ENCODE results near the gene IFNB1. TPM values are rescaled to one million over a fixed set of nuclear protein-coding genes. Genes with fewer than 3 reads are reported as not detected.

IFNB1 gene
- total RNA-seq, 1 experiment from 2014 or later = not detected

DNA sequence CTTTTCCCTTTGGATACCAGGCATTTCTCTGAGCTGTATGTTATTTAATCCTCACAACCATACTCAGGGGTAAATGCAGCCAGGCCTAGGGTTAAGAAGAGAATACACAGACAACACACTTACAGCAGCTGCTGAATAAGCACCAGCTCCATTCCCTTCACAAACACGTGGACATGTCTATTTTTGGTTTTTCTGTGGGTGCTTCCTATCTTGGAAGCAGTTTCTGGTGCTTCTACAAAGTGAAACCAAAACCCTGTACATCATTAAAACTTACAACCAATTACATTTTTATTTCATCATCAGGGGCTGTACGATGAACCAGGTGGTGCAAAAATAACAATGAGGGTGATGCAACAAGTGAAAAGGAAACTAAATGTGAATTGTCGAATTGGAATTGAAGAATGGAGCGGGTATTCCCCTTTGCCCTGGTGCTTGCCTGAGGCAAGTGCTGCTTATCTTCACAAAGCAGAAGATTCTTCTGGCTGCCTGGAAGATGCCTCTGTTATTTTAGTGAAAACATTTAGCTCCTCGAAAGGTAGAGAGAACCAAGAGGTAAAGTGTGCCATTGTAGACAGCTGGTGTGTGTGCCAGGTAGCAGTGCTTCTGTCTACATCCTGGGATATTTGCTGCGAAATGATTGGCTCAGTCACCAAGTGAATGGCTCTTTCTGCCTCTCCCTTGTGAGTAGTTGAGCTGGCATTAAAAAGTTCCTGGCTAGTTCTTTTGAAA lies 18.6 kb upstream of the IFNB1 start:
- Histone ChIP-seq H3K79me2 (ENCODE audit: insufficient read depth, low read length) (no peaks in the 10 kb centered on the region), H2AFZ (ENCODE audit: low read depth, low read length, poor library complexity, severe bottlenecking) (no peak overlapping the region), H3K4me1 (ENCODE audit: control insufficient read depth in 1 of 2, insufficient read depth in 2 of 2, low read length in 2 of 2) (no peaks in the 10 kb centered on the region), H4K20me1 (ENCODE audit: insufficient read depth) (no peaks in the 10 kb centered on the region), H3K27ac (ENCODE audit: low read depth, low read length) (no peak overlapping the region), H3K4me3 (replicated peaks in 1 of 2; ENCODE audit: low read depth in 1 of 2, low read length in 2 of 2) (no peak overlapping the region), H3K4me2 (ENCODE audit: low read length) (no peak overlapping the region), H3K36me3 (ENCODE audit: control insufficient read depth in 1 of 2, insufficient read depth in 2 of 2, low read length in 2 of 2) (no peaks in the 10 kb centered on the region), H3K27me3 (ENCODE audit: insufficient read depth, low read length) (no peaks in the 10 kb centered on the region), H3K9ac (ENCODE audit: low read length) (no peak overlapping the region), H3K9me2 (ENCODE audit: insufficient read depth) (no peaks in the 10 kb centered on the region), H3K9me3 (ENCODE audit: control insufficient read depth in 1 of 2, insufficient read depth in 1 of 2, low read depth in 1 of 2, low read length in 2 of 2) (no peaks in the 10 kb centered on the region)
- TF ChIP-seq, protein P1, sequence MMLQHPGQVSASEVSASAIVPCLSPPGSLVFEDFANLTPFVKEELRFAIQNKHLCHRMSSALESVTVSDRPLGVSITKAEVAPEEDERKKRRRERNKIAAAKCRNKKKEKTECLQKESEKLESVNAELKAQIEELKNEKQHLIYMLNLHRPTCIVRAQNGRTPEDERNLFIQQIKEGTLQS (IDR thresholded peaks at IDR 0.05) = peak; percentile 45; the same call in 1 of the 2 replicates
- TF ChIP-seq SP1 (IDR thresholded peaks at IDR 0.05; ENCODE audit: low read depth) = no peak
- 0 out of 2 replicates have a peak, but pooled peaks have one; percentile 51 for TF ChIP-seq CEBPB (IDR thresholded peaks at IDR 0.05; ENCODE audit: low read depth)
- no peak for TF ChIP-seq ZFX (IDR thresholded peaks at IDR 0.05)
- TF ChIP-seq ZBTB33 (IDR thresholded peaks at IDR 0.05; ENCODE audit: extremely low read depth, insufficient replicate concordance, low read length) = no peak
- no peak for TF ChIP-seq ELF1 (IDR thresholded peaks at IDR 0.05; ENCODE audit: borderline replicate concordance, low read depth)
- intact Hi-C loops (cut with micrococcal nuclease) = no loop called here
- no TSS peak for BruUV-seq (replicated peaks)
- CTCF ChIA-PET = interaction anchor here (0.7 to 1.6 kb wide), 3 partner anchors 10 to 15 kb away, joined by 3 to 7 read pairs (median 3); no protein-coding TSS in a partner anchor
- RAD21 ChIA-PET (ENCODE audit: low non-redundant PET in 1 of 2, low total read pairs in 2 of 2, uncharacterized antibody in 2 of 2, unreplicated experiment in 2 of 2) = no interaction called here
- POLR2A ChIA-PET = no interaction called here
- no peak for ATAC-seq
- DNase-seq (ENCODE audit: low read depth, low spot score) = no peak

GRCh38 chr9:21095561-21095960 lies 17.8 kb upstream of the IFNB1 start:
- no peak for DNase-seq (ENCODE audit: low read depth, low spot score)
- no TSS peak for BruUV-seq (replicated peaks)
- POLR2A ChIA-PET = no interaction called here
- TF ChIP-seq, protein P1 (IDR thresholded peaks at IDR 0.05) = no peak
- TF ChIP-seq CTCF (IDR thresholded peaks at IDR 0.05 in 2 of 3, conservative IDR thresholded peaks at IDR 0.05 in 1 of 3; ENCODE audit: borderline replicate concordance in 1 of 3, insufficient read depth in 1 of 3, low read depth in 2 of 3, low read length in 2 of 3) = no peak
- TF ChIP-seq CEBPB (IDR thresholded peaks at IDR 0.05; ENCODE audit: low read depth) = no peak
- TF ChIP-seq REST (IDR thresholded peaks at IDR 0.05; ENCODE audit: low read depth) = no peak
- no peak for TF ChIP-seq YY1 (IDR thresholded peaks at IDR 0.05; ENCODE audit: extremely low read depth, insufficient replicate concordance, low read depth, low read length)
- no peak for TF ChIP-seq ZFX (IDR thresholded peaks at IDR 0.05)

More at GRCh38 chr9:21095561-21095960, 17.8 kb upstream of the IFNB1 start:
- CTCF ChIA-PET = interaction anchor here (0.7 to 1.6 kb wide), 2 partner anchors 11 to 14 kb away, joined by 3 read pairs; no protein-coding TSS in a partner anchor
- Histone ChIP-seq H3K4me3 (replicated peaks in 1 of 2; ENCODE audit: low read depth in 1 of 2, low read length in 2 of 2) (no peak overlapping the region), H4K20me1 (ENCODE audit: insufficient read depth) (no peaks in the 10 kb centered on the region), H3K27ac (ENCODE audit: low read depth, low read length) (no peak overlapping the region), H2AFZ (ENCODE audit: low read depth, low read length, poor library complexity, severe bottlenecking) (no peak overlapping the region), H3K4me2 (ENCODE audit: low read length) (no peak overlapping the region), H3K27me3 (ENCODE audit: insufficient read depth, low read length) (no peaks in the 10 kb centered on the region), H3K9me2 (ENCODE audit: insufficient read depth) (no peaks in the 10 kb centered on the region), H3K36me3 (ENCODE audit: control insufficient read depth in 1 of 2, insufficient read depth in 2 of 2, low read length in 2 of 2) (no peaks in the 10 kb centered on the region), H3K9me3 (ENCODE audit: control insufficient read depth in 1 of 2, insufficient read depth in 1 of 2, low read depth in 1 of 2, low read length in 2 of 2) (no peaks in the 10 kb centered on the region), H3K4me1 (ENCODE audit: control insufficient read depth in 1 of 2, insufficient read depth in 2 of 2, low read length in 2 of 2) (no peaks in the 10 kb centered on the region), H3K9ac (ENCODE audit: low read length) (no peak overlapping the region), H3K79me2 (ENCODE audit: insufficient read depth, low read length) (no peaks in the 10 kb centered on the region)
- intact Hi-C loops (cut with micrococcal nuclease) = no loop called here
- RAD21 ChIA-PET (ENCODE audit: low non-redundant PET in 1 of 2, low total read pairs in 2 of 2, uncharacterized antibody in 2 of 2, unreplicated experiment in 2 of 2) = no interaction called here
- ATAC-seq = no peak
